CD4-positive, alpha-beta T cell (primary cell): ENCODE data around the gene KCTD1. TPM values are rescaled to one million over a fixed set of nuclear protein-coding genes. Genes with fewer than 3 reads are reported as not detected.

Source experiments
- ATAC-seq: fragments of 200-7000 bp; cut with Tn5 transposase; one replicate; pipeline ENCODE4 v1.10.0; 2022; ENCODE audit warnings: mild to moderate bottlenecking; ENCODE audit not compliant: poor library complexity
- CTCF ChIA-PET: fragments of 350-600 bp; sonication (Branson Sonifier 250); formaldehyde crosslinking; loops from one replicate; lab custom pipeline; 2021; ENCODE audit warnings: antibody characterized with exemption, inconsistent platforms; lab: Charles Lee
- POLR2A ChIA-PET: fragments of 350-600 bp; sonication (Branson Sonifier 250); formaldehyde crosslinking; loops from one replicate; lab custom pipeline; 2021; ENCODE audit warnings: antibody characterized with exemption, inconsistent platforms; lab: Charles Lee
- DNase-seq, 14 experiments: peaks; one replicate each; pipeline ENCODE4 v3.0.0-alpha.2; 2013 to 2020; ENCODE audit warnings: mixed read lengths in 2 of 14
- H3K27ac ChIP-seq, 2 donors: one replicate each; pipeline versions ENCODE4 v1.5.1 to v1.7.0; 2013; ENCODE audit warnings: low read length in 2 of 2, low read depth in 1 of 2, mild to moderate bottlenecking in 1 of 2
- H3K27me3 ChIP-seq, 2 experiments: 1 replicate in 1 of 2; 2 replicates in 1 of 2; pipeline versions ENCODE4 v1.6.1 to v1.7.0; 2013; ENCODE audit warnings: low read length in 2 of 2, control low read depth in 1 of 2, mild to moderate bottlenecking in 1 of 2, moderate library complexity in 1 of 2; ENCODE audit not compliant: insufficient read depth in 2 of 2, control insufficient read depth in 1 of 2
- H3K36me3 ChIP-seq: one replicate; pipeline ENCODE4 v1.6.1; 2013; ENCODE audit warnings: low read length, control low read depth; ENCODE audit not compliant: insufficient read depth
- H3K4me1 ChIP-seq: one replicate; pipeline ENCODE4 v1.6.1; 2013; ENCODE audit warnings: low read length, control low read depth; ENCODE audit not compliant: insufficient read depth
- H3K4me3 ChIP-seq: one replicate; pipeline ENCODE4 v1.5.1; 2013; ENCODE audit warnings: mild to moderate bottlenecking, low read length, moderate library complexity
- H3K9me3 ChIP-seq, 2 experiments: 1 replicate in 1 of 2; 2 replicates in 1 of 2; pipeline versions ENCODE4 v1.6.1 to v1.7.0; 2013; ENCODE audit warnings: low read length in 2 of 2, mild to moderate bottlenecking in 2 of 2, control low read depth in 1 of 2, moderate library complexity in 1 of 2; ENCODE audit not compliant: control insufficient read depth in 1 of 2, insufficient read depth in 1 of 2
- H3K27ac Mint-ChIP-seq: one replicate; pipeline ENCODE4 v1.8.0; 2020; ENCODE audit warnings: mixed read lengths
- H3K27me3 Mint-ChIP-seq: one replicate; pipeline ENCODE4 v1.8.0; 2021; ENCODE audit warnings: mixed read lengths
- H3K36me3 Mint-ChIP-seq: one replicate; pipeline ENCODE4 v1.8.0; 2021; ENCODE audit warnings: low read depth, mixed read lengths
- H3K4me1 Mint-ChIP-seq: one replicate; pipeline ENCODE4 v1.8.0; 2021; ENCODE audit warnings: low read depth, mixed read lengths
- H3K4me3 Mint-ChIP-seq: one replicate; pipeline ENCODE4 v1.8.0; 2020; ENCODE audit warnings: mild to moderate bottlenecking, mixed read lengths
- H3K9me3 Mint-ChIP-seq: one replicate; pipeline ENCODE4 v1.8.0; 2020; ENCODE audit warnings: mixed read lengths
- intact Hi-C, 2 experiments: fragments of 100-400 bp; cut with DNase I in 1 of 2; cut with micrococcal nuclease in 1 of 2; formaldehyde crosslinking; loops; one replicate each; pipeline versions ENCODE4 v1.15.1 to v1.9.0; 2023 to 2025; cut with DNase I, micrococcal nuclease
- total RNA-seq, 174 experiments: library from RNA in 2 of 174; stranded (reverse) in 2 of 174; gene quantifications; one replicate each; pipeline ENCODE4 v1.2.3 and lab custom pipeline; 2021 to 2026
- TF ChIP-seq, protein P1 (sequence below): fragments of 200-600 bp; IDR thresholded peaks from one replicate; pipeline ENCODE4 v1.8.0; 2022; ENCODE audit warnings: antibody characterized with exemption, mild to moderate bottlenecking

KCTD1 gene
- total RNA-seq, 2 experiments from 2014 or later: 0.74 to 1.1 TPM

DNA sequence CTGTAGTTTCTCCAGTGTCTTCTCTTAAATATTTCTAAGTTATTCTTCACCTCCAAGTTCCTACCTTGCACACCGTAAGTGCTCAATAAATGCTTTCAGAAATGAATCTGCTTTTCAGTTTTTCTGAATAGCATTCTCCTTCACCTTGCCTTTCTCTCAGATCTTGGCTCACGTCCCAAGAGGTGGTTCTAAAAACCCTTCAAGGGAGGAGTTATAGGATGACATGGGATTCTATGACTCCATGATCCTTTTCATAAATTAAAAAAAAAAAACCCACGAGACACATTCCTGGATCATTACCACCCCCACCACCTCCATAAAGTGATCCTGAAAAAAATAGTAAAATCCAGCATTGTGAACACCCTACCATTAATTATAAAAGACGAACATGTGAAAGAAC, 11.7 kb downstream of the KCTD1 start:
- CTCF ChIA-PET: no interaction called here

DNA sequence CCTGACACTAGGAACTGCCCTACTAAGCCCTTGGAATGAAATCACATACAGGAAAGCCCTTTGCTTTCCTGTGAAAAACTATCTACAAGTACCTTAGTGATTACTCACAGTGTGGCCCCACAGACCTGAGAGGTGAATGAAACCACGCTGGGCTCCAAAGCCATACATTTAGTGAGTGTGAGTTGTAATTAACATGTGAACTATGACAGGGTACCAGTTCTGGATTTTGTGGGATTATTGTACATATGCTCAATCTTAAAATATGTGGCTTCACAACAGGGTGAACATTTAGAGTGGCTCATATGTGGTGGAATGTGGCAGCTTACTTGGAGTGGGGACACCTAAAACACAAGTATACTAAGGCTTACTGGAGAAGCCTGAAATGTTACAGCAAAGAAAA, 12.3 kb downstream of the KCTD1 start:
- Histone ChIP-seq H3K27me3 (no peaks in the 10 kb centered on the region), H3K4me3 (no peak overlapping the region), H3K36me3 (no peaks in the 10 kb centered on the region), H3K4me1 (no peaks in the 10 kb centered on the region), H3K27ac (no peak overlapping the region), H3K9me3 (no peaks in the 10 kb centered on the region)
- Mint-ChIP-seq H3K36me3 (no peaks in the 10 kb centered on the region), H3K27ac (no peak overlapping the region), H3K27me3 (no peaks in the 10 kb centered on the region), H3K4me3 (no peak overlapping the region), H3K4me1 (peaks cover 6% of the 10 kb centered on the region), H3K9me3 (no peaks in the 10 kb centered on the region)
- no peak for DNase-seq
- ChIA-PET POLR2A (no interaction called here), CTCF (interaction anchor here (0.6 kb wide), 1 partner anchor 13 kb away, joined by 3 read pairs; no protein-coding TSS in a partner anchor)
- intact Hi-C loops: no loop called here
- TF ChIP-seq, protein P1, sequence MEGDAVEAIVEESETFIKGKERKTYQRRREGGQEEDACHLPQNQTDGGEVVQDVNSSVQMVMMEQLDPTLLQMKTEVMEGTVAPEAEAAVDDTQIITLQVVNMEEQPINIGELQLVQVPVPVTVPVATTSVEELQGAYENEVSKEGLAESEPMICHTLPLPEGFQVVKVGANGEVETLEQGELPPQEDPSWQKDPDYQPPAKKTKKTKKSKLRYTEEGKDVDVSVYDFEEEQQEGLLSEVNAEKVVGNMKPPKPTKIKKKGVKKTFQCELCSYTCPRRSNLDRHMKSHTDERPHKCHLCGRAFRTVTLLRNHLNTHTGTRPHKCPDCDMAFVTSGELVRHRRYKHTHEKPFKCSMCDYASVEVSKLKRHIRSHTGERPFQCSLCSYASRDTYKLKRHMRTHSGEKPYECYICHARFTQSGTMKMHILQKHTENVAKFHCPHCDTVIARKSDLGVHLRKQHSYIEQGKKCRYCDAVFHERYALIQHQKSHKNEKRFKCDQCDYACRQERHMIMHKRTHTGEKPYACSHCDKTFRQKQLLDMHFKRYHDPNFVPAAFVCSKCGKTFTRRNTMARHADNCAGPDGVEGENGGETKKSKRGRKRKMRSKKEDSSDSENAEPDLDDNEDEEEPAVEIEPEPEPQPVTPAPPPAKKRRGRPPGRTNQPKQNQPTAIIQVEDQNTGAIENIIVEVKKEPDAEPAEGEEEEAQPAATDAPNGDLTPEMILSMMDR: no peak
- ATAC-seq: no peak

More for the DNA sequence above, 11.7 kb downstream of the KCTD1 start:
- Mint-ChIP-seq H3K27me3 (no peaks in the 10 kb centered on the region), H3K36me3 (no peaks in the 10 kb centered on the region), H3K4me3 (no peak overlapping the region), H3K4me1 (peaks cover 10% of the 10 kb centered on the region), H3K9me3 (no peaks in the 10 kb centered on the region), H3K27ac (no peak overlapping the region)
- Histone ChIP-seq H3K4me3 (no peak overlapping the region), H3K9me3 (no peaks in the 10 kb centered on the region), H3K27ac (no peak overlapping the region), H3K4me1 (no peaks in the 10 kb centered on the region), H3K27me3 (no peaks in the 10 kb centered on the region), H3K36me3 (no peaks in the 10 kb centered on the region)
- DNase-seq (no peak), ATAC-seq (no peak)
- intact Hi-C loops: no loop called here
- TF ChIP-seq, protein P1: no peak
- POLR2A ChIA-PET: no interaction called here

DNA sequence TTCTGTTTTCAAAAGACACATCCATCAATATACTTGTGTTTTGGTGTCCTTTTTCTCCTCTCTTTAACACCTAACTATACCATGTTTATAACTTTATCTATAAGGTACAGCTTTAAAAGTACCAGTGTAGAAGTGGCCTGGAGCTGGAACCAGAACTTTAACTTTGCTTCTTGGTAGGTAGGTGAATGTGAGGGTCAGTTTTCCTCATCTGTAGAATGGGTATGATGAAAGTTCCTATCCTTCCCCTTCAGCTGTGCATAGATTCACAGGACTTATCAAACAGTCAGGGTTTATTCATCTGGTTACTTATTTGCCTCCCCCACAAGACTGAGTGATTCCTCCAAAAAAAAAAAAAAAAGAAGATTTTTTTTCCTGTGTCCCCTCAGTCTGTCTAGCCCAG, 12.7 kb downstream of the KCTD1 start:
- ATAC-seq: no peak
- no peak overlapping the region for H3K4me3 Mint-ChIP-seq
- TF ChIP-seq, protein P1: no peak

More for the DNA sequence above, 12.7 kb downstream of the KCTD1 start:
- Mint-ChIP-seq H3K9me3 (no peaks in the 10 kb centered on the region), H3K27me3 (no peaks in the 10 kb centered on the region), H3K36me3 (no peaks in the 10 kb centered on the region), H3K4me1 (peaks cover 6% of the 10 kb centered on the region), H3K27ac (no peak overlapping the region)
- Histone ChIP-seq H3K4me3 (no peak overlapping the region), H3K36me3 (no peaks in the 10 kb centered on the region), H3K4me1 (no peaks in the 10 kb centered on the region), H3K9me3 (no peaks in the 10 kb centered on the region), H3K27me3 (no peaks in the 10 kb centered on the region), H3K27ac (no peak overlapping the region)
- DNase-seq: no peak
- ChIA-PET POLR2A (no interaction called here), CTCF (interaction anchor here (0.6 kb wide), 1 partner anchor 12 kb away, joined by 3 read pairs; no protein-coding TSS in a partner anchor)
- intact Hi-C loops: no loop called here
